GM21390 (cell line): Measurements from ENCODE around the gene S100A7A.

Source experiments
- ATAC-seq: cut with Tn5 transposase; IDR thresholded peaks from one replicate; pipeline ENCODE4 v1.9.1; 2021; ENCODE audit not compliant: unreplicated experiment

S100A7A gene

DNA sequence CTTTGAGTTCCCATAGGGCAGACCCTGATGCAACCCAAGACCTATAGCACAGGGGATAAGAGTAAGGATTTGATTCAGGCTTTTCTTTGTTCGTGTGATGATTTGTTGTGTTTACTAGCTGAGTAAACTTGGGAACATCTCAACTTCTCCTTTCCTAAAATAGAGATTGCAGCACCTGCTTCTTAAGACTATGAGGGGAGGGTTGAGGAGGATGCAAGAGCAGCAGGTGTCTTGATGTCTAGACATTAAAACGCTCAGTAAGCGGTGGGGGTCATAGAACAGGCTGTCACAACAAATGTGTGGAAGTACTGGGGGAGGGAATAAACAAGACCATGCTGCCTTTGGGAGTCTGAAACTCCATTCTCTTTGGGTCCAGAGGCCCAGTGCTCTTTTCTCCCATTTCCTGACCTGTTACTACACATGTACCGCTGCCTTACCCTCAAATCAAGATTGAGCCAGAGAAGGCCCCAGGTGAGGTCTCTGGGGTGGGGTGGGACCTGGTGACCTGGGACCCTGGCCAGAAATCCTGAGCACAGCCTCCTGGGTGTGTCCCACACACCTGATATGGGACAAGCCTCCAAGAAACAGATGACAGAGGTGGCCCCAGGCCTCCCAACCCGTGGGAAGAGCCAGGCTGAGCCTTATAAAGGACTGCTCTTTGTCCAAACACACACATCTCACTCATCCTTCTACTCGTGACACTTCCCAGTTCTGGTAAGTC is at the start of gene S100A7A:
TSS of gene S100A7A (plus strand) at position 671 of the 721 bp plus-strand sequence. CDS start 1,563 bp downstream, outside the sequence.
- ATAC-seq, result no peak

DNA sequence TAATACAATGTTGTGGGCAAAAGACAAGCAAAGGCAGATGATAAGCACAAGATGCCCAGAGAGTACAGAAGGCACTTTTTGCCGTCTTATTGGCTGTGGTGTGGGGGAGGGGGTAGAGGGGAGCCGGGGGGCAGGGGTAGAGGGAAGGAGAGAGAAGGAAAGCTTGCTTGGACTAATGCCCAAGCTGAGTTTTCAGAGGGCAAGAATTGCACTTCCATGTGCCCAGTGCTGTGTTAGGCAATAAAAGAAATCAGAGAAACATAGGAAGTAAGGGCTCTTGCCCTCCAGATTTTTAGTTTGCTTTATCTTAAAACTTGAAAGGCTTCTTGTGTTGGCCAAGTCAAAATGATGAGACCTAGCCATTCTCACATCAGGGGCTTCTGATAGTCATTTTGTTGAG is 49.2 kb upstream of the S100A7A start:
- no peak for ATAC-seq

DNA sequence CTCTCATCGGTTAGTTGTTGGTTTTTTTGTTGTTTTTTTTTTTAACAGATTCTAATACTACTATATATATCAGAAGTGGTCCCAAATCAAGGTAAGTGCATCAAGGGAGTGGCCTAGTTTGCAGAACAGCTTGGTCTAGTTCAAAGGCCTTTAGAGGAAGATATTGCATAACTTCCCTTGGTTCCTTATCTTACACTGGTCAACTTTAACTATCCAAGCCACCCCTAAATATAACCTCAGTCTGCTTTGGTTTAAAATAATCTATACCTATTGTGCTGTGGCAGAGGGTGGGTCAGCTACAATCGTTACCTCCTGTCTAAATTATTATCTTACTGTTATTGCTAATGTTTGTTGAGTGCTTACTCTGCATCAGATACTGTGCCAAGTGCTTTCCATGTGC is 47.8 kb upstream of the S100A7A start:
- no peak for ATAC-seq

DNA sequence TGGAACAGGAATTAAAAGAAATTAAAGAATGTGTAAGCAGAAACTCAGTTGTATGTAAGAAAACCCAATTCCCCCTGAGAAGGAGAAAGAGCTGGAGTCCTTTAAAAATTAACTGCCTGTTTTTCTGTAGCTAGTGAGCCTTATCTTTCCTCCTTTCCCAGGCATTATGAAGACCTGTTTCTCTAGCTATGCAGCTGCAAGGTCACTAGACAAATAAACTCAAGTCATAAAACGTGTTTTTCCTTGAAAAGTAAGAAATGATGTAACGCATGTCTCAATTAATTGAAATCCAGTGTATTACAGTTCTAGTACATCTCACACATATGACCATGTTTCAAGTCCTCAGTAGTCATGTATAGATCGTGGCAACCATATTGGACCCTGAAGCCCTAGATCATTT is 46.2 kb upstream of the S100A7A start:
- no peak for ATAC-seq

DNA sequence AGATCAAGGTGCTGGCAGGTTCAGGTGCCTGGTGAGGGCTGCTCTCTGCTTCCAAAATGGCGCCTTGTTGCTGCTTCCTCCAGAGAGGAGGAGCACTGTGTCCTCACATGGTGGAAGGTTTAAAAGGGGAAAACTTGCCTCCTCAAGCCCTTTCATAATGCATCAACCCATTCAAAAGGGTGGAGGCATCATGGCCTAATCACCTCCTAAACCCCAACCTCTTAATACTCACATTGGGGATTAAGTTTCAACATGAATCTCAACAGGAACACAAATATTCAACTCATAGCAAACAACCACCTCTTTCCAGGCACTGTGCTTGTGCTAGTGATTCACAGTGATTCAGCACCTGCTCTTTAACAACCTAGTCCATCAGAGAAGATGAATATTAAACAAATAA is 45.1 kb upstream of the S100A7A start:
- ATAC-seq, result no peak

DNA sequence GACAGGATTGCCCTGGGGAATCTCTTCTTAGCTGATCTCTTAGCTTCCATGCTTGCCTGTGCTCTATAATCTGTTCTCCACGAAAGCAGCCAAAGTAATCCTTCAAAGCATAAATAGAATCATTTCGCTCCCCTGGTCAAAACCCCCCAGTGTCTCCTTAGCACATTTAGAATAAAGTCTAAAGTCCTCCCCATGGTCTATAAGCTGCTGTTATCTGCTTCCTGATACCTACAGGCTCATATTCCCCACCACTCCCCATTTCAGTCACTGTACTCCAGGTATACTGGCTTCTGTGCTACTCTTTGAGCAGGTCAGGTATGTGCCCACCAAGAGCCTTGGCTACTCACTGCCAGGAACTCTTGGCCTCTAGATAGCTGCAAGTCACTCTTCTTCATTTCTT is 43.7 kb upstream of the S100A7A start:
- no peak for ATAC-seq

DNA sequence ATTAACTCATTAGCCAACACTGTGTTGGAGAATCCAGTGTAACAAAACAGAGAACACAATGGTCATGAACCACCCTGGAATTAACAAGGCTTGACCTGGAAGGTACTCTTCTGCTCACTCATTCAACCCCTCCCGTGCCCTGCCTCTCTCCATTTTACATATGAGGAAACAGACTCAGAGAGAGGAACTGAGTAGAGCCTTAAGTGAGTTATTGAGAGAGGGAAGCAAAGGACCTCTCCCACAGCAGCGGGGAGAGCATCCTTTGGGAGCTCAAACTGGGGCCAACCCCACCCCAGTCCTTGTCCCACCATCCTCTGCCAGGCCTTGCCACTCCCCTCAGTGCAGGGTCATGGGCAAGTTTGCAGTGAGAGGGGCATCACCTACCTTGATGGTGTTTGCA is 42.2 kb upstream of the S100A7A start:
- ATAC-seq, result no peak

DNA sequence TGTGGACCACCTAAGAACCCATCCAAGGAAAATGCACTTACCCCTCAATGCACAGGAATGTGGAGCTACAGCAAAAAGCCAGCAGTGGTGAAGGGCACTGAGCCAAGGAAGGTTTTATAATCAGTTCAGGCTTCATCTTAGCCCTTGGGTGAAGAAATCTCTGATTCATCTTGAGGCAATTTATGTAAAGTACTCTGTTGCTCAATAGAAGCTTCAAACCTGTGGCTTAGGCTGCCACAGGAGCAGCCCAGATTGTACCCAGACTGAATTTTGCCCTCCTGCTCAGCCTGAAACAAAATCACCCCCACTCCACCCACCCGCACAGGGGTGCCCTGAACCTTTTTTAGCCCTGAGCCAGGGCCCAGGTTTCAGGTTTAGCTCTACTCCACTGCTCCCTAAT is 40.8 kb upstream of the S100A7A start, which contains the start of gene S100A12:
TSS of gene S100A12 (minus strand) at position 111 of the 400 bp plus-strand sequence. CDS start 1,029 bp downstream, outside the sequence.
- ATAC-seq, result no peak

DNA sequence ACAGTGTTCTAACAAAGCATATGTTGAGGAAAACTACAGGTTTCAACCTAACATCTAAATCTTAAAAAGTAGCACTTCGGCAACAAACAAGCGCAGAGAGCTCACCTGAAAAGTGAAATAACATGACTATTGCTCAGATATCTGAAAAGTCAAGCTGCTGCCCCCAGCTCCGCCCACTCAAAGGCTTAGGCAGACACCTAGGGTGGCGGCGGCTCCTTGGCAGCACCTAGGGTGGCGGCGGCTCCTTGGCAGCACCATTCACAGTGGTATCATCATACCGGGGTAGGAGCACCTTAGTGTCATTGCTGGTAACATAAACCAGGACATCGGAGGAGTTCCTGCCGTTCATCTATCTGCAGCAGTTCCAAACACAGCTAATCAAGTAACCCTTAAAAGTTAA is 36.7 kb upstream of the S100A7A start:
- no peak for ATAC-seq

DNA sequence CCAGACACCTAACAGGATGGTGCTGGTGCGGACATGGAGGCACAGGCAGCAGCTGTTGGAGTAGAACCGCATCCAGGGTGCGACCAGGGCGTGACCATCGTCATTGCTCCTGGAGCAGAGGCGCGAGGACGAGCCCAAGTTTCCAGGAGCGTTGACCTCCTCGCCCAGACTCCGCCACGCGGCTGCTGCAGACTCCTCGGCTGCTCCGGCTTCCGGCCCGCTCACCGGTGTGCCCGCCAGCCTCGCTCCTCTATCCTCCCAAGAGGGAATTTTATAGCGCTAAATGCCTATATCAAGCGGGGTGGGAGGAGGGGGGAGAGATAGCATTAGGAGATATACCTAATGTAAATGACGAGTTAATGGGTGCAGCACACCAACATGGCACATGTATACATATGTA is 35.6 kb upstream of the S100A7A start:
- ATAC-seq, result no peak

DNA sequence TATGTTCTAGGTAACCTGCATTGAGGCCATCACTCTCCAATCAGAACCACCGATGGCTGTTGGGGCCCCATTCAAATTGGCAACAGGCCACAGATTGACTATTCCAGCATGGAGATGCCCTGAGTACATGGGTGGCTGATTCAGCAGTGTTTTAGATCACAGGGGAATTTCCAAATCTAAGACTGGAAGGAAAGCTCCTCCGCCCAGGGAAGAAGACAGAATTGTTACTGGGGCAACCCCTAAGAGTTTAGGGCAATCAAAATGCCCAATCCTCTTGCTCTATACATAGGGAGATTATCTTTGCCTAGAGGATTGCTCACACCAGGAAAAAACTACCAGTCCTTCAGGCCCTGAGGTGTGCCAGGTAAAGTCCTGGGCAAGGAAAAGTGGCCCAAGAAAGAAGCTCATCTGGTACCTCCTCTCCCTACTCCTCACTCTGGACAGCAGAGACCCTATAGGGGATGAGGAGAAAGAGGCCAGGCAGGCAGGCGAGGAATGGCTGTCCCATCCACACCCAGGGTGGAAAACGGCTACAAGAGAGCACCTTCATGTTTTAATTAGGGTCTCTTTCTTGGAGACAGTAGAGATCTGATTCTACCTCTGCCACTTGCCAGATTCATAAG is 31.3 kb upstream of the S100A7A start:
- ATAC-seq, result no peak

DNA sequence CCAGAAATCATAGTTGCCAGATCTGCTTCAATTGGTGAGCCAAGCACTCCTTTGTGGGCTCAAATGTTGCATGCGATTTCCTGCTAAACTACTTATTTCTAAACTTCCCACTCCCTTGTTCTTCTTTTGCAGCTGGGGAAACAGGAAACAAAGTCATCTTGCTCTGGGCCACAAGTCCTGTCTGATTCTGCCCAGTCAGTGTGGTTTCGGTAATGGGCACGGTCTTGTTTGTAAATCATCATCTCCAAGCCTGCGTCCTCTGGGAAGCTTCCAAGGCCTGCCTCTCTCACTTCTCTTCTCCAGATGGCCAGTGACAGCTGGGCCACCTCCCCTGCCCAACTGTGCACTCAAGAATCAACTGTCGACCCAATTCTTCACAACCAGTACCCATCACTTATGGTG is 29.8 kb upstream of the S100A7A start:
- no peak for ATAC-seq

DNA sequence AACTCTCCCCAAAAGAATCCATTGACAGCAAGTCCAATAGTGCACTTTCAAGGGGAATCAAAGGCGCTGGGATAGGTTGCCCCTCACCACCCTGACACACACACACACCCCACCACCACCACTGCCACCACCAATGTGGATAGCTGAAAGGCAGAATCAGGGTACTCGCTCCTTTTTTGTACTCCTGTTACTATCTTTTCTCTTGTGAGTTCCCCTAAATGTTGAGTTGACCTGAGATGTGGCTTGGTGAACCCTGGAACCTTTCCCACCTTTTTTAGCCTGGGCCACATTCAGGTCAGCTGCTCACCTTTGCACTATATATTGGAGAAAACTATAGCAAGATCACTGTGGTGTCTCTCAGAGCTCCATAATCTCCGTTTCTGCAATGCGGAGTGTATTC is 29.3 kb upstream of the S100A7A start:
- no peak for ATAC-seq

DNA sequence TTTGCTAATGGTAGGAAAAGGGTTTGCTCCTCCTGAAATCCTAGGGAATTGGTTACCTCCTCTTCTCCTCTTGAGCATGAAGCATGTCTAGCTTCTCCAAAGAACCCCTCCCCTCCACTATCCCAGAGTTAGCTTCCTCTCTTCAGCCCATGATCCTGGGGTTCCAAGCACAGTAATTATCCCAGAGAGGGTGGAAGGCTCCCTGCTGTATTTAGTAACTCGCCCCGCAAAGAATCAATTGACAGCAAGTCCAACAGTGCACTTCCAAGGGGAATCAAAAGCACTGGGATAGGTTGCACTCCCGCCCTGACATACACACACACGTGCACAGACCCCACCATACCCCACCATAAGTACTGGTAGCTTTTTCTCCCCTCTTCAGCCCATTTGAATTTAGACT is 28.5 kb upstream of the S100A7A start:
- no peak for ATAC-seq

DNA sequence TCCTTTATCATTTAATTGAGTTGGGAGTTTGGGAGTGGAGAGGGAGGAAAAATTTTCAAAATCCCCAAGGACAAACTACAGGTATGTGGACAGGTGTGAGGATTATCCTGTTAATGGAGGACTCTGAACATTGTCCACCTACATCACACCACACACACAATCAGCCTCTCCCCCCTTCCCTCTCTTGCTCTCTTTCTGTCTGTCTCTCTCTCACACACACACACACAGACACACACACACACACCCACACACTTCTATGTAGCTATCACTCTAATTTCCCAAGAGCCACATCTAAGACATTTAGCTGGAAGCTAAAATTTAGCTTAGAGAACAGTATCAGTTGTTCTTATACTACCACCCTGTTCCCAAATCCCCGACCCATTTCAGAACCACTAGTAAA is 26.9 kb upstream of the S100A7A start:
- no peak for ATAC-seq

DNA sequence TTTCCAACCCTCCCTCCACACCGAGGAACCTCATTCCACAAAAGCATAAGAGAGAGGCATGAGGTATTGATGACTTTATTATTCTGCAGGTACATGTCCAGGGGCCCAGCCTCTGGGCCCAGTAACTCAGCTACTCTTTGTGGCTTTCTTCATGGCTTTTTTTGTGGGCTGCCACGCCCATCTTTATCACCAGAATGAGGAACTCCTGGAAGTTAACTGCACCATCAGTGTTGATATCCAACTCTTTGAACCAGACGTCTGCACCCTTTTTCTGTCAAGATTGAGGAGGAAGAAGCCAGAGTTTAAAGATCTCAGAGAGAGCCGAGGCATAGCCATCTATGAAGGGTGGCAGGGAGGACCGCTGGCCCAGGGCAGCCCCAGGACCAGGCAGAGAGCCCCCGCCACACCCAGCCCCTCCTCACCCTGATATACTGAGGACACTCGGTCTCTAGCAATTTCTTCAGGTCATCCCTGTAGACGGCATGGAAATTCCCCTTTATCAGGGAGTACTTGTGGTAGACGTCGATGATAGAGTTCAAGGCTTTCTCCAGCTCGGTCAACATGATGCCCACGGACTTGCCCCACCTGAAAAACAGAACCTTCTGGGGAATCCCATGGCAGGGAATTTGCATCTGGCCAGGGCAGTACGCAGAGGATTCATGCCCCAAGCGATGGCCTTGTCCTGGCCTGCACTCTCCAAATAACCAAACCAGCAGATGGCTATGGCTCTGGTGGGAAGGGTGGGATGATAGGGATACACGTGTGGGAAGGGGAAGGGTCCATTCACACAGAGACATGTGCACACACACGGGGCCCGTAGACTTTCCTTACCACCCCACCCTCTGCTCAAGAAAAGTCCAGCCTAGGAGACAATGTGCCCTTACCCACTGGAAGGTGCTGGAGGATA is 26.1 kb upstream of the S100A7A start:
- no peak for ATAC-seq

DNA sequence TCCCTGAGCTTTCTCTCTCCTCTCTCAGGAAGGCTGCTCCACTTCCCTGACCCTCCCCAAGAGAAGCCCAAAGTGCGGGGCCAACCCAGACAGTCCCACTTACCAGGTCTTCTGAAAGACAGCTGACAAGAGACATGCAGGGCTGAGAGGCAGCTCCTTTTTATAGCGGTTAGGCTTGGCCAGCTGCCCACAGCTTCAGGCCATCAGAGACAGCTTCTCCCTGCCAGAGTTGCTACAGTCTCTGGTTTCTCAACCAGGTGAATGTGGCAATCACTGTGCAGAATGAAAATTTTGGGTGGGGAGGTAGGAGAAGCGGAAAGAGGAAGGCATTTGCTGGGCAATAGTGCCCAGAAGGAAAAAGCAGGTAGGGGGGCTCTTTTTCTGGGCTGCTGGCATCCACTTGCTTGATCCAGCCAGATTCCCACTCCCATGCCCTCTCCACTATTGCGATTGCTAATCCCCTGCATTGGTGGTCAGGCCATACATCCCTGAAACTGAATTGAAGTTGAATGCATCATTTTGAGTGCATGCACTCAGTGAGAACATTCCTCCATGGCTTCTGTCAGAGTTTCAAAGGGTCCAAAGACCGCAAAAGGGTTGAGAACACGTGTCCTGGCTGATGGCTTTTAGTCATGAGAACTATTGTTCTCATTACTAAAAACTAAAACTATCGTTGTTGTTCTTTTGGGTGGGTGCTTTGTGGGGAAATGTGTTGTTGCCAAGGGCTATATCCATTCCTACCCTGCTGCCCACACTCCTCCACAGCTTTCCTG is 25.2 kb upstream of the S100A7A start, which contains the start of gene S100A8:
TSS of gene S100A8 (minus strand) at position 136 of the 773 bp plus-strand sequence. CDS start 538 bp downstream, outside the sequence.
- ATAC-seq, result no peak

DNA sequence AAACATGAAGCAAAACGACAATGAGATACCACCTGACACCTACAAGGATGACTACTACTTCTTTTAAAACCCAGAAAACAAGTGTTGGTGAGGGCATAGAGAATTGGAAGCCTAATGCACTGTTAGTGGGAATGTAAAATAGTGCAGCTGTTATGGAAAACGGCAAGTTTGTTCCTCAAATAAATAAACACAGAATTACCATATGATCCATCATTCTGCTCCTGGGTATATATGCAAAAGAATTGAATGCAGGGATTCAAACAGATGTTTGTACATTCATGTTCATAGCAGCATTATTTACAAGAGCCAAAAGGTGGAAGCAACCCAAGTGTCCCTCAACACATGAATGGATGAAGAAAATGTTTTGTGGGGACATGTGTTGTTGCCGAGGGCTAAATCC is 24.1 kb upstream of the S100A7A start:
- no peak for ATAC-seq

DNA sequence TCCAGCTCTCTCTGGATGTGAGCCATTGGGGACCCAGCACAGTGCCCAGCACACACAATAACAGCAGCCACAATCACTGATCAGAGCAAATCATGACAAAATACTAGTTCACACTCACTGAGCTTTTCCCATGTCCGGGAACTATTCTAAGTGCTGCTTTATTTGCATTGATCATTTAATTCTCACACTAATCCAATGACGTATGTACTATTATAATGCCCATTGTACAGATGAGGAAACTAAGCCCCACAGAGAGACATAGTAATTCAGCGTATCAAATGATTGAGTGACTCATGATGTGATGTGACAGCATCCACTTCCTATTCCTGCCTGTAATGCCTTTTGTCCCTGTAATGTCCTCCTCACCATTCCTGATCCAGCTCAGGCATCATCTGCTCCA is 23.5 kb upstream of the S100A7A start:
- no peak for ATAC-seq

DNA sequence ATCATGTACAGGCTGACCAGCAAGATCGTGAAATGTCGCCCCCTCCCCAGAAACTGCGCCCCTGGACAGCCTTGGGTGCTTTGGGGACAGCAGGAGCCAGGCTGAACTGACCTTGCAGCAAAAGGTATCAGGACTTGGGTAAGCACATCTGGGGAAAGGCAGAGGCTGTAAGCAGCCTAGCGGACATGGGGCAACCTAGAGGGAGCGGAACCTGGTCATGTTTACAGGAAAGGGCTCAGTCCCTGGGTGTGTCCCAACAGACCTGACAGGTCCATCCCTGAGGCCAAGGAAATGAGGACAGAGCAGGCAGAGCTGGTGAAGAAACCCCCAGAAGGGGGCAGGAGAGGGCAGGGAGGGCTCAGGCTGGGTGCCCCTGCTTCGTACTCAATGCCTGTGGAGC is 22.4 kb upstream of the S100A7A start:
- ATAC-seq, result no peak

DNA sequence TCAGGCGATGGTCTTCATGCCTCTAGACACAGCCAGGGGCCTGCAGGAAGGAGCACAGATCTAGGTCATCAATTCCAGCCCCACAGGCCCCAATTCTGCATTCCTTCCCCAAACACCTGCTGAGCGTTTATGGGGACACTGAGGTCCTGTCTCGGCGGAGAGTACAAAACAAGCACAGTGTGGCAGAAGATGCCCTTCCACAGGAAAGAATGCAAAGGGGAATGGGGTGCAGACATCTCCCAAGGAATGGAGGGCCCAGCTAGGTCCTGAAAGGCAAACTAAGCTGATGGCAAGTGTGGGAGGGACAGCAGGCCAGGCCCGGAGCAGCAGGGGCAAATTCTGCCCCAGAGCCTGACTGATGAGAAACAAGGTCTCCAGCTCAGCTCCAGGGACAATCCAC is 21.9 kb upstream of the S100A7A start:
- ATAC-seq, result no peak
